GM06990 (cell line): Measurements from ENCODE around the gene KCNJ4.

ENCODE experiments used
- DNase-seq: peaks from one replicate; pipeline ENCODE4 v3.0.0-alpha.2; 2011; ENCODE audit not compliant: insufficient read length; ENCODE audit errors: extremely low read depth
- H3K27me3 ChIP-seq: replicated peaks from 2 replicates; pipeline ENCODE4 v1.6.0; 2011; ENCODE audit warnings: low read length; ENCODE audit not compliant: control insufficient read depth, insufficient read depth
- H3K36me3 ChIP-seq: 2 replicates; pipeline ENCODE4 v1.5.1; 2011; ENCODE audit warnings: low read length; ENCODE audit not compliant: control insufficient read depth, insufficient read depth
- H3K4me3 ChIP-seq: replicated peaks from 2 replicates; pipeline ENCODE4 v1.5.1; 2011; ENCODE audit warnings: low read depth, mild to moderate bottlenecking, control low read depth, low read length
- CTCF ChIP-seq: IDR thresholded peaks from 2 replicates; pipeline ENCODE4 v1.5.1; 2011; ENCODE audit warnings: low read length, control low read depth, mild to moderate bottlenecking, inconsistent platforms; ENCODE audit not compliant: insufficient read depth, poor library complexity, severe bottlenecking

Gene KCNJ4

GRCh38 chr22:38426628-38427027 is 28.4 kb downstream of the KCNJ4 start:
- no peak for DNase-seq
- H3K27me3 ChIP-seq = no peaks in the 10 kb centered on the region
- no peaks in the 10 kb centered on the region for H3K36me3 ChIP-seq
- H3K4me3 ChIP-seq = no peak overlapping the region
- TF ChIP-seq CTCF = no peak

GRCh38 chr22:38424525-38425080 is 30.4 kb downstream of the KCNJ4 start:
- H3K27me3 ChIP-seq = no peaks in the 10 kb centered on the region

GRCh38 chr22:38423512-38424503 is 31.2 kb downstream of the KCNJ4 start:
- no peak for TF ChIP-seq CTCF
- Histone ChIP-seq H3K4me3 (no peak overlapping the region), H3K36me3 (no peaks in the 10 kb centered on the region), H3K27me3 (no peaks in the 10 kb centered on the region)
- no peak for DNase-seq

More at GRCh38 chr22:38424525-38425080, 30.4 kb downstream of the KCNJ4 start:
- no peak overlapping the region for H3K4me3 ChIP-seq
- DNase-seq = no peak
- TF ChIP-seq CTCF = no peak
- no peaks in the 10 kb centered on the region for H3K36me3 ChIP-seq

- DNase-seq = no peak
- no peak for TF ChIP-seq CTCF
- Histone ChIP-seq H3K36me3 (no peaks in the 10 kb centered on the region), H3K27me3 (no peaks in the 10 kb centered on the region), H3K4me3 (no peak overlapping the region)
These were observed 32.1 kb downstream of the KCNJ4 start for GRCh38 chr22:38422611-38423511.

GRCh38 chr22:38420734-38421133 is 34.3 kb downstream of the KCNJ4 start:
- Histone ChIP-seq H3K36me3 (no peaks in the 10 kb centered on the region), H3K4me3 (no peak overlapping the region), H3K27me3 (no peaks in the 10 kb centered on the region)
- no peak for DNase-seq
- no peak for TF ChIP-seq CTCF
